Mesenchymal stem cell (in vitro differentiated cells and primary cell): Measurements from ENCODE around the gene DPP6.

Source experiments
- DNase-seq: peaks from one replicate; pipeline ENCODE4 v3.0.0-alpha.2; 2013
- H2AFZ ChIP-seq: one replicate; pipeline ENCODE4 v1.6.1; 2013; ENCODE audit warnings: low read depth, mild to moderate bottlenecking, control low read depth, inconsistent platforms, low read length, moderate library complexity
- H2AK5ac ChIP-seq: 2 replicates; pipeline ENCODE4 v1.6.1; 2013; ENCODE audit warnings: low read length, moderate library complexity, mild to moderate bottlenecking, inconsistent platforms; ENCODE audit not compliant: severe bottlenecking
- H2BK120ac ChIP-seq: one replicate; pipeline ENCODE4 v1.6.1; 2013; ENCODE audit warnings: low read depth, mild to moderate bottlenecking, inconsistent platforms, low read length, moderate library complexity
- H2BK12ac ChIP-seq, 2 experiments: one replicate each; pipeline ENCODE4 v1.6.1; 2013; ENCODE audit warnings: inconsistent platforms in 2 of 2, low read length in 2 of 2, mild to moderate bottlenecking in 2 of 2, moderate library complexity in 2 of 2, control low read depth in 1 of 2
- H2BK15ac ChIP-seq: one replicate; pipeline ENCODE4 v1.6.1; 2013; ENCODE audit warnings: mild to moderate bottlenecking, low read depth, inconsistent platforms; ENCODE audit not compliant: poor library complexity, severe bottlenecking
- H2BK5ac ChIP-seq: 2 replicates; pipeline ENCODE4 v1.6.1; 2013; ENCODE audit warnings: low read depth, mild to moderate bottlenecking, low read length, control low read depth, inconsistent platforms; ENCODE audit not compliant: poor library complexity, severe bottlenecking
- H3K14ac ChIP-seq, 2 experiments: one replicate each; pipeline ENCODE4 v1.6.1; 2013; ENCODE audit warnings: inconsistent platforms in 2 of 2, low read length in 2 of 2, control low read depth in 1 of 2, mild to moderate bottlenecking in 1 of 2, moderate library complexity in 1 of 2
- H3K18ac ChIP-seq, 2 experiments: one replicate each; pipeline ENCODE4 v1.6.1; 2013; ENCODE audit warnings: inconsistent platforms in 2 of 2, low read length in 2 of 2, control low read depth in 1 of 2, low read depth in 1 of 2, mild to moderate bottlenecking in 1 of 2
- H3K23ac ChIP-seq, 2 experiments: one replicate each; pipeline ENCODE4 v1.6.1; 2013; ENCODE audit warnings: inconsistent platforms in 2 of 2, low read length in 2 of 2, mild to moderate bottlenecking in 2 of 2, moderate library complexity in 2 of 2, control low read depth in 1 of 2
- H3K27ac ChIP-seq: 2 replicates; pipeline ENCODE4 v1.5.1; 2013; ENCODE audit warnings: mild to moderate bottlenecking, moderate library complexity, low read length, control low read depth, inconsistent platforms; ENCODE audit not compliant: poor library complexity, severe bottlenecking
- H3K27me3 ChIP-seq, 2 experiments: 2 replicates each; pipeline versions ENCODE4 v1.6.1 to v1.7.0; 2013; ENCODE audit warnings: low read length in 2 of 2, mild to moderate bottlenecking in 2 of 2, moderate library complexity in 2 of 2, control low read depth in 1 of 2, inconsistent platforms in 1 of 2; ENCODE audit not compliant: control insufficient read depth in 1 of 2, insufficient read depth in 1 of 2
- H3K36me3 ChIP-seq, 2 experiments: 2 replicates each; pipeline versions ENCODE4 v1.6.1 to v1.7.0; 2013; ENCODE audit warnings: low read length in 2 of 2, control low read depth in 1 of 2, inconsistent platforms in 1 of 2, low read depth in 1 of 2, mild to moderate bottlenecking in 1 of 2; ENCODE audit not compliant: insufficient read depth in 2 of 2, control insufficient read depth in 1 of 2
- H3K4ac ChIP-seq, 2 experiments: one replicate each; pipeline ENCODE4 v1.6.1; 2013; ENCODE audit warnings: inconsistent platforms in 2 of 2, low read length in 2 of 2, mild to moderate bottlenecking in 2 of 2, moderate library complexity in 2 of 2, control low read depth in 1 of 2, low read depth in 1 of 2
- H3K4me1 ChIP-seq: 2 replicates; pipeline ENCODE4 v1.6.1; 2013; ENCODE audit warnings: low read depth, low read length, control low read depth; ENCODE audit not compliant: control insufficient read depth, insufficient read depth
- H3K4me2 ChIP-seq: 2 replicates; pipeline ENCODE4 v1.6.1; 2013; ENCODE audit warnings: low read length, mild to moderate bottlenecking, inconsistent platforms; ENCODE audit not compliant: poor library complexity, severe bottlenecking
- H3K4me3 ChIP-seq, 2 experiments: 2 replicates each; pipeline versions ENCODE4 v1.5.1 to v1.7.0; 2013; ENCODE audit warnings: low read length in 2 of 2, mild to moderate bottlenecking in 2 of 2, control low read depth in 1 of 2, low read depth in 1 of 2; ENCODE audit not compliant: insufficient read depth in 1 of 2
- H3K79me1 ChIP-seq: replicated peaks from 2 replicates; pipeline ENCODE4 v1.6.1; 2013; ENCODE audit warnings: mild to moderate bottlenecking, control low read depth, low read length, inconsistent platforms; ENCODE audit not compliant: poor library complexity, severe bottlenecking
- H3K9ac ChIP-seq: 2 replicates; pipeline ENCODE4 v1.7.0; 2013; ENCODE audit warnings: mild to moderate bottlenecking, low read length, moderate library complexity
- H3K9me3 ChIP-seq: 2 replicates; pipeline ENCODE4 v1.7.0; 2013; ENCODE audit warnings: mild to moderate bottlenecking, low read length; ENCODE audit not compliant: control insufficient read depth
- H4K8ac ChIP-seq: one replicate; pipeline ENCODE4 v1.6.1; 2013; ENCODE audit warnings: inconsistent platforms, mild to moderate bottlenecking, low read length, moderate library complexity
- H4K91ac ChIP-seq: one replicate; pipeline ENCODE4 v1.6.1; 2013; ENCODE audit warnings: mild to moderate bottlenecking, low read length, inconsistent platforms
- WGBS: methylation state at CpG from one replicate; pipeline ENCODE4 v1.1.7; 2013; ENCODE audit warnings: mixed read lengths; 5-methylcytosine and 5-hydroxymethylcytosine counted together

Gene DPP6

DNA sequence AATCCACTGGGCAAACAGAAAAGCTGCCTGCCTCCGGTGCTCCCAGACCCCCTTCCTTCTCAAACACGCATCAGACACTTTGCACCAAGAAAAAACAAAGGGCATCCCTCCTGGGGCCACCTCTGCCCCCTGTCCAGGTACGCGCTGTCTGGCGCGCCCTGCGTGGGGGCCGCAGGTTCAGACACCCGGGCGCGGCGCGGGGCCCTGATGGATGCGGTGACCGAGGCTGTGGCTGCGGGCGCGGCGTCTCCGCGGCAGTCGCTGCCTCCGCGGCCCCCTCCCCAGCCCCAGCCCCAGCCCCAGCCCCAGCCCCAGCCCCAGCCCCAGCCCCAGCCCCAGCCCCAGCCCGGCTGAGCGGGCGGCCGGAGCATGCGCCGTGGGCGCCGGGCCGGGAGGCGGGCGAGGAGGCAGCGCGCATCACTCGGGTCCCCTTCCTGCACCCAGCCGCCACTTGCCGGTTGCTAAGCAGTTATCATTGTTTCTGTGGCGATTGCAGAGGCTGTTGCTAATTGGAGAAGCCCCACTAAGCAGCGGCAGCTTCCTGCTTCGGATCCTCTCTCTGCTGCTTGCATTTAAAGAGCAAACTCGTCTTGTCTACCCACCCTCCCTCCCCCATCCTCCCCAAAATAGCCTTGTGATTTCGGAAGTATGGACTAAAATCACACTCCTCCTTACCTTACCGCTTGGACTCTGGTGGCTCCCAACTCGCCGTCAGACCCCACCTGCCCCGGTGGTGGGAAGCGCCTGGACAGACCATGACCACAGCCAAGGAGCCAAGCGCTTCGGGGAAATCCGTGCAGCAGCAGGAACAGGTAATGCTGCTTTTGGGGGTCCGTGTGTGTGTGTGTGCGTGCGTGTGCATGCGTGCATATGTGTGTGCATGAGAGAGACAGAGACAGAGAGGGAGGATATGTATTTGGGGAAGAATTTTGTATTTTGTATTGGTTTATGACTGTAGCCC lies 252.8 kb downstream of the DPP6 start:
- no peak overlapping the region for H2AFZ ChIP-seq
- DNase-seq, result no peak
- no peaks in the 10 kb centered on the region for H3K27me3 ChIP-seq
- H3K4me1 ChIP-seq, result no peaks in the 10 kb centered on the region
- no peak overlapping the region for H3K4me3 ChIP-seq
- H2BK15ac ChIP-seq, result no peak overlapping the region
- H3K18ac ChIP-seq, result no peak overlapping the region
- H2AK5ac ChIP-seq, result no peak overlapping the region
- 27% methylated on average over 26 of the region's 57 CpGs for WGBS
- no peak overlapping the region for H3K4me2 ChIP-seq
- no peak overlapping the region for H4K91ac ChIP-seq
- no peaks in the 10 kb centered on the region for H3K36me3 ChIP-seq
- no peak overlapping the region for H2BK120ac ChIP-seq
- no peak overlapping the region for H3K27ac ChIP-seq
- no peak overlapping the region for H4K8ac ChIP-seq
- H3K9ac ChIP-seq, result no peak overlapping the region
- H2BK12ac ChIP-seq, result no peak overlapping the region
- H3K79me1 ChIP-seq, result no peaks in the 10 kb centered on the region
- no peak overlapping the region for H3K4ac ChIP-seq
- H3K14ac ChIP-seq, result no peak overlapping the region
- no peak overlapping the region for H2BK5ac ChIP-seq
- no peak overlapping the region for H3K23ac ChIP-seq
- no peaks in the 10 kb centered on the region for H3K9me3 ChIP-seq

- H3K36me3 ChIP-seq, result no peaks in the 10 kb centered on the region
- H3K4me3 ChIP-seq, result no peak overlapping the region
- no peak overlapping the region for H2BK15ac ChIP-seq
- no peak overlapping the region for H3K9ac ChIP-seq
- no peaks in the 10 kb centered on the region for H3K4me1 ChIP-seq
- H2BK120ac ChIP-seq, result no peak overlapping the region
- H2AFZ ChIP-seq, result no peak overlapping the region
- H4K91ac ChIP-seq, result no peak overlapping the region
- H2BK12ac ChIP-seq, result no peak overlapping the region
- no peak overlapping the region for H3K14ac ChIP-seq
- no peak overlapping the region for H2BK5ac ChIP-seq
- DNase-seq, result no peak
- no peak overlapping the region for H3K18ac ChIP-seq
- H3K4me2 ChIP-seq, result no peak overlapping the region
- no peak overlapping the region for H4K8ac ChIP-seq
- H2AK5ac ChIP-seq, result no peak overlapping the region
- no peak overlapping the region for H3K27ac ChIP-seq
- 90% methylated on average over 17 of the region's 18 CpGs for WGBS
- no peak overlapping the region for H3K4ac ChIP-seq
- no peaks in the 10 kb centered on the region for H3K27me3 ChIP-seq
- H3K9me3 ChIP-seq, result no peaks in the 10 kb centered on the region
- H3K79me1 ChIP-seq, result no peaks in the 10 kb centered on the region
- H3K23ac ChIP-seq, result no peak overlapping the region
Measured at GRCh38 chr7:154306036-154306435, 253.8 kb downstream of the DPP6 start.

GRCh38 chr7:154308928-154309327 lies 256.7 kb downstream of the DPP6 start:
- no peaks in the 10 kb centered on the region for H3K36me3 ChIP-seq
- H3K27me3 ChIP-seq, result no peaks in the 10 kb centered on the region
- no peak overlapping the region for H2BK5ac ChIP-seq
- H3K4me3 ChIP-seq, result no peak overlapping the region
- no peak overlapping the region for H3K18ac ChIP-seq
- no peak overlapping the region for H4K8ac ChIP-seq
- 30% methylated on average over 5 of the region's 5 CpGs for WGBS
- H3K14ac ChIP-seq, result no peak overlapping the region
- no peak overlapping the region for H2BK12ac ChIP-seq
- H3K9me3 ChIP-seq, result no peaks in the 10 kb centered on the region
- H2BK15ac ChIP-seq, result no peak overlapping the region
- no peak overlapping the region for H2AFZ ChIP-seq
- no peak overlapping the region for H3K27ac ChIP-seq
- no peak overlapping the region for H4K91ac ChIP-seq
- no peak overlapping the region for H2AK5ac ChIP-seq
- no peak overlapping the region for H3K4me2 ChIP-seq
- H3K9ac ChIP-seq, result no peak overlapping the region
- H3K4ac ChIP-seq, result no peak overlapping the region
- no peaks in the 10 kb centered on the region for H3K79me1 ChIP-seq
- no peak for DNase-seq
- H2BK120ac ChIP-seq, result no peak overlapping the region
- H3K23ac ChIP-seq, result no peak overlapping the region
- no peaks in the 10 kb centered on the region for H3K4me1 ChIP-seq

- no peaks in the 10 kb centered on the region for H3K4me1 ChIP-seq
- H4K91ac ChIP-seq, result no peak overlapping the region
- no peak overlapping the region for H2AK5ac ChIP-seq
- H3K9me3 ChIP-seq, result no peaks in the 10 kb centered on the region
- H3K27me3 ChIP-seq, result no peaks in the 10 kb centered on the region
- H2BK5ac ChIP-seq, result no peak overlapping the region
- H3K4ac ChIP-seq, result no peak overlapping the region
- H3K36me3 ChIP-seq, result no peaks in the 10 kb centered on the region
- no peaks in the 10 kb centered on the region for H3K79me1 ChIP-seq
- H3K18ac ChIP-seq, result no peak overlapping the region
- H3K14ac ChIP-seq, result no peak overlapping the region
- H2AFZ ChIP-seq, result no peak overlapping the region
- no peak overlapping the region for H3K9ac ChIP-seq
- H2BK120ac ChIP-seq, result no peak overlapping the region
- no peak overlapping the region for H4K8ac ChIP-seq
- H3K23ac ChIP-seq, result no peak overlapping the region
- H3K4me3 ChIP-seq, result no peak overlapping the region
- H2BK15ac ChIP-seq, result no peak overlapping the region
- H3K27ac ChIP-seq, result no peak overlapping the region
- no peak for DNase-seq
- 77% methylated on average over 4 of the region's 4 CpGs for WGBS
- H2BK12ac ChIP-seq, result no peak overlapping the region
- no peak overlapping the region for H3K4me2 ChIP-seq
Measured at GRCh38 chr7:154310114-154310513, 257.9 kb downstream of the DPP6 start.
